ENCODE measurements around the gene RRAS. TPM values are rescaled to one million over a fixed set of nuclear protein-coding genes. Genes with fewer than 3 reads are reported as not detected.

RRAS gene
- total RNA-seq, 6 experiments from 2014 or later = 8.5 to 16.4 (median 11.5) TPM

DNA sequence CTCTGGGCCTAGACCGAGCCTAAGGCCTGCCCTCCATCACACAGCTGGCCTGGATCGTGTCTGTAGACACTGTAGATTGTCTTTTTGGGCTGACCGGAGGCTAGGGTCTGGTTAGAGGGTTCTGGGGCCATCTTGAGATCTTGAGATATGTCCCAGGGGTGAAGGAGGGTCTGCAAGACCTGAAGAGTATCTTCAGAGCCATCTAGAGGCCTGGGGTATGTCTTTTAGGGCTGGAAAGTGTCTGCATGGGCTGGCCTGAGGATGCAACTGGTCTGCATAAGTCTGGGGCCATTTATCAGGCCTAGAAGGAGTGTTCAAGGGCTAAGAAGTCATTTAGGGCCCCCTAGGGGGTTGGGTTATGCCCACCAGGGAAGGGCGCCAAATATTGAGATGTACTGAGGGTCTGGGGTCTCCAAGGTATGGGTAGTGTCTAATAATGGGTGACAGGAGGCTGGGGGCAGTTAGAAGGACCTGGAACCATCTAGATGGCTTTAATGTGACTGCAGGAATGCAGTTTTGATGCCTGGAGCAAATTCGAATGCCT is 2.6 kb upstream of the RRAS start:
- H3K9me3 ChIP-seq = no peaks in the 10 kb centered on the region
- ATAC-seq (no peak), DNase-seq (no peak)
- WGBS (ENCODE audit: insufficient coverage, low coverage, low lambda C conversion rate, missing lambda C conversion rate) = 3% methylated on average over 3 of the region's 5 CpGs
- no peak for TF ChIP-seq POLR2A (IDR thresholded peaks at IDR 0.05)
- no peak for TF ChIP-seq CTCF (IDR thresholded peaks at IDR 0.05)
- no peaks in the 10 kb centered on the region for H3K27me3 ChIP-seq
- intact Hi-C loops (cut with DNase I) = no loop called here
- peaks cover 0 to 19% (median 2%) of the 10 kb centered on the region in 4 donors for H3K36me3 ChIP-seq
- peak overlapping the region; percentile 93 to 96 (median 96) for H3K4me3 ChIP-seq
- H3K4me1 ChIP-seq = peaks cover 0 to 15% (median 8%) of the 10 kb centered on the region in 4 donors
- peak overlapping the region; percentile 75 to 87 (median 83) for H3K27ac ChIP-seq

DNA sequence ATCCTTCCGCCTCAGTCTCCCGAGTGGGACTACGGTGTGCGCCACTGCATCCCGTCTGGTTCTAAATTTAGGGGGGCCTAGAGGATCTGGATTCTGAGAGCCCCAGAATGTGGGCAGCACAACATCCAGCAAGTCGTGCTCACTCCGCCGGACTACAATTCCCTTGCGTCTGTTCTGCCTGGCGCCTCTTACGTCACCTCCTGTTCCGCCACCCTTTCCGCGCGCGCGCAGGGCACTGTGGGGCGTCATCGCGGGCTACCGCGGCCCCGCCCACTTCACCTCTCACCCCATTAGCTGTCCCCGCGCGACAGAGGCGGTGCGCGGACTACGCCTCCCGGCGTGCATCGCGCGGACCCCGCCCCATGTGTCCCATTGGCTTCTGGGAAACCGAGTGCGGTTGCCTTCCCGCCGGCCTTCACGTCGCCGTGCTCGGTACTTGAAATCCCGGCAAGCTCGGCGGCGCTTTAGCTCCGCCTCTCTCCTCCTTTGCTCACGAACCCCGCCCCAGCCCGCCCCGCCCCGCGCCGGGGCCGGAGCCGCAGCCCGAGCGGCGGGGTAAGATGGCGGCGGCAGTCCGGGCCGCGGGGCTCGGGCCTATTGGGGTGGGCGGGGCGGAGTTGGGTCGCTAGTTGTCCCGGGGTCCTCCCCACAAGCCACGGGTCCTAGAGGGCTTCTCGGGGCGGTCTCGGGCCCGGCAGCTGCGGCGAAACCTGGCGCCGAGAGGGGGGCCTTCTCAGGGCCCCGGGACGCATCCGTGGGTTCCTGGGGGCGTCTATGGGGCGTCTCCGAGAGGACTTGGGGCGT is 1.9 kb upstream of the RRAS start, which contains the start of gene SCAF1:
Gene SCAF1, plus strand, starts transcription at position 522 of the 804 bp plus-strand sequence. CDS start 2,818 bp downstream, outside the sequence.
- peak; percentile 73 to 81 (median 81) for ATAC-seq
- intact Hi-C loops (cut with DNase I) = no loop called here
- peaks cover 0 to 15% (median 8%) of the 10 kb centered on the region in 4 donors for H3K4me1 ChIP-seq
- no peaks in the 10 kb centered on the region for H3K9me3 ChIP-seq
- peak; percentile 99 for DNase-seq
- TF ChIP-seq CTCF (IDR thresholded peaks at IDR 0.05) (no peak), POLR2A (IDR thresholded peaks at IDR 0.05) (peak; percentile 90)
- peak within 1 kb of the TSS; percentile 93 to 96 (median 96) for H3K4me3 ChIP-seq
- 0% methylated on average over 10 of the region's 87 CpGs for WGBS (ENCODE audit: insufficient coverage, low coverage, low lambda C conversion rate, missing lambda C conversion rate)
- H3K36me3 ChIP-seq = peaks cover 0 to 13% (median 2%) of the 10 kb centered on the region in 4 donors
- H3K27ac ChIP-seq = peak within 1 kb of the TSS; percentile 86 to 98 (median 93)
- no peaks in the 10 kb centered on the region for H3K27me3 ChIP-seq

DNA sequence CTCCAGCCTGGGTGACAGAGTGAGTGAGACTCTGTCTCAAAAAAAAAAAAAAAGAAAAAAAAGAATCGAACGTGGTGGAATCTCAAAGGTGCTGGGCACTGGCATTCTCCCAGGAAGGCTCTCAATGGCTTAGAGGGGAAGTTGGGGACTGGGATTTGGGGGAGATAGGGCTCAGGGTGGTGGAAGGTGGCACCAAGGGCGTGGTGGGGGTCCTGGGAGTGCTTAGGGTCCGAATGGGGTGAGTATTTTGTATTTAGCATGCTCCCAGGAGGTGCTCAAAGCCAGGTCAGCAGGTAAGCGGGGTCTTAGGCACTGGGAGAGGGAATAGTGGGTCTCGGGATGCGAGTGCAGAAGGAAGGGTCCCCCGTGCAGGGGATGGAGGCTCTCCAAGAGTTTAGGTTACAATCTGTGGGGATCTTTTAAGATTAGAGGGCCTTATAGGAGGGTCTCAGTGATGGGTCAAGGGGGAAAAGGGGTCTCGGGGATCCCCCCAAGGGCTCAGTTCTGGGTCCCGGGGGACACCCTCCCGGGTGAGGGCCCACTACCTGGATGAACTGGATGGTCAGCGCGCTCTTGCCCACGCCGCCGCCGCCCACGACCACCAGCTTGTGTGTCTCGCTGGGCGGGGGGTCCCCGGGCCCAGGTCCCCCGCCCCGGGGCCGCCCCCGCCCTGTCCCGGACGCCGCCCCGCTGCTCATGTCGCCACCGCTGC is 386 bp downstream of the RRAS start:
- peaks cover 0 to 15% (median 8%) of the 10 kb centered on the region in 4 donors for H3K4me1 ChIP-seq
- H3K27ac ChIP-seq = peak overlapping the region; percentile 73 to 83 (median 78)
- no peaks in the 10 kb centered on the region for H3K36me3 ChIP-seq
- H3K27me3 ChIP-seq = no peaks in the 10 kb centered on the region
- H3K4me3 ChIP-seq = peak overlapping the region; percentile 40 to 62 (median 58)
- intact Hi-C loops (cut with DNase I) = no loop called here
- TF ChIP-seq CTCF (IDR thresholded peaks at IDR 0.05) (no peak), POLR2A (IDR thresholded peaks at IDR 0.05) (no peak)
- ATAC-seq (no peak), DNase-seq (no peak)
- 6% methylated on average over 6 of the region's 31 CpGs for WGBS (ENCODE audit: insufficient coverage, low coverage, low lambda C conversion rate, missing lambda C conversion rate)
- no peaks in the 10 kb centered on the region for H3K9me3 ChIP-seq

GRCh38 chr19:49637821-49638738 is 1.9 kb downstream of the RRAS start:
- no peak for TF ChIP-seq CTCF (IDR thresholded peaks at IDR 0.05)
- TF ChIP-seq POLR2A (IDR thresholded peaks at IDR 0.05) = no peak
- DNase-seq (peak; percentile 73 to 76 (median 74)), ATAC-seq (no peak)
- Histone ChIP-seq H3K4me3 (peak overlapping the region in 1 of 3 donors; percentile 62), H3K27me3 (no peaks in the 10 kb centered on the region), H3K9me3 (no peaks in the 10 kb centered on the region), H3K4me1 (peaks cover 0 to 11% (median 4%) of the 10 kb centered on the region in 4 donors), H3K36me3 (no peaks in the 10 kb centered on the region), H3K27ac (peak overlapping the region; percentile 40 to 48 (median 47))
- intact Hi-C loops (cut with DNase I) = no loop called here
- WGBS (ENCODE audit: insufficient coverage, low coverage, low lambda C conversion rate, missing lambda C conversion rate) = 31% methylated on average over 19 of the region's 19 CpGs

Measured in right lobe of liver (tissue), 6 donors.